GM21825 (cell line): ENCODE measurements around the gene PRRT2.
"Not testable (repeated sequence)": the region's sequence is repeated elsewhere in the genome, so short reads cannot be mapped to it uniquely, and the experiment has no call there.

ENCODE experiments used
- ATAC-seq: cut with Tn5 transposase; IDR thresholded peaks from one replicate; pipeline ENCODE4 v1.9.1; 2021; ENCODE audit warnings: mild to moderate bottlenecking, moderate library complexity; ENCODE audit not compliant: unreplicated experiment

PRRT2 gene

GRCh38 chr16:29811896-29812665 lies at the start of gene PRRT2:
TSS of gene PRRT2 (plus strand) at chr16:29812193. CDS start at chr16:29813055, 862 bp downstream.
- ATAC-seq = no peak

GRCh38 chr16:29763326-29763725 lies 48.7 kb upstream of the PRRT2 start:
- no peak for ATAC-seq

- ATAC-seq = no peak
Observed at GRCh38 chr16:29765167-29766032, 46.6 kb upstream of the PRRT2 start.

- ATAC-seq = no peak
Observed at GRCh38 chr16:29766571-29766970, 45.4 kb upstream of the PRRT2 start.

GRCh38 chr16:29767062-29767461 lies 44.9 kb upstream of the PRRT2 start:
- ATAC-seq = no peak

- no peak for ATAC-seq
Observed at GRCh38 chr16:29769507-29769906, 42.5 kb upstream of the PRRT2 start.

GRCh38 chr16:29770250-29770929 lies 41.6 kb upstream of the PRRT2 start:
- no peak for ATAC-seq

- ATAC-seq = not testable (repeated sequence)
Observed at GRCh38 chr16:29772330-29772729, 39.7 kb upstream of the PRRT2 start.

- no peak for ATAC-seq
Observed at GRCh38 chr16:29774730-29775129, 37.3 kb upstream of the PRRT2 start.

GRCh38 chr16:29775742-29776408 lies 36.1 kb upstream of the PRRT2 start:
- ATAC-seq = no peak

- no peak for ATAC-seq
Observed at GRCh38 chr16:29777576-29778350, 34.2 kb upstream of the PRRT2 start, which contains the start of gene ZG16. TSS of gene ZG16 (plus strand) at chr16:29778256. CDS start at chr16:29779267, 1,011 bp downstream.

GRCh38 chr16:29779474-29779873 lies 32.5 kb upstream of the PRRT2 start:
- no peak for ATAC-seq

- ATAC-seq = not testable (repeated sequence)
Observed at GRCh38 chr16:29783094-29783953, 28.7 kb upstream of the PRRT2 start.

- ATAC-seq = no peak
Observed at GRCh38 chr16:29784157-29784556, 27.8 kb upstream of the PRRT2 start.

- no peak for ATAC-seq
Observed at GRCh38 chr16:29784901-29785500, 27.0 kb upstream of the PRRT2 start.

- not testable (repeated sequence) for ATAC-seq
Observed at GRCh38 chr16:29787155-29787554, 24.8 kb upstream of the PRRT2 start.

GRCh38 chr16:29789775-29790182 lies 22.2 kb upstream of the PRRT2 start:
- no peak for ATAC-seq

- peak; percentile 89 for ATAC-seq
Observed at GRCh38 chr16:29790183-29790948, 21.6 kb upstream of the PRRT2 start, which contains the start of gene KIF22. TSS of gene KIF22 (plus strand) at chr16:29790751. CDS start at chr16:29790760, 9 bp downstream.
